SU-DHL-6 (cell line): ENCODE data around the gene FUT6.

Source experiments
- H2AFZ ChIP-seq: fragments of 200-600 bp; sonication (generic); 2 replicates; pipeline ENCODE4 v1.6.1; 2014; ENCODE audit warnings: low read depth, mild to moderate bottlenecking, moderate library complexity, mixed read lengths, antibody characterized with exemption, low read length; ENCODE audit not compliant: severe bottlenecking
- H3F3A ChIP-seq: fragments of 200-600 bp; shearing (Covaris generic); 2 replicates; pipeline ENCODE4 v1.6.0; 2016; ENCODE audit warnings: antibody characterized with exemption, mild to moderate bottlenecking; ENCODE audit not compliant: insufficient read depth
- H3K27ac ChIP-seq: fragments of 200-600 bp; sonication (generic); 2 replicates; pipeline ENCODE4 v1.5.1; 2016; ENCODE audit warnings: low read depth, mild to moderate bottlenecking, low read length, moderate library complexity, mixed read lengths
- H3K27me3 ChIP-seq: fragments of 200-600 bp; sonication (generic), shearing (Covaris generic); 2 replicates; pipeline ENCODE4 v1.6.0; 2014; ENCODE audit warnings: mild to moderate bottlenecking, low read length
- H3K36me3 ChIP-seq: fragments of 200-600 bp; sonication (generic); 2 replicates; pipeline ENCODE4 v1.6.1; 2014; ENCODE audit warnings: mild to moderate bottlenecking, low read length, mixed read lengths
- H3K4me2 ChIP-seq: fragments of 300-600, 200-600 bp; shearing (Covaris generic), sonication (generic); 2 replicates; pipeline ENCODE4 v1.6.0; 2014; ENCODE audit warnings: low read length, low read depth, mild to moderate bottlenecking; ENCODE audit not compliant: poor library complexity, severe bottlenecking
- H3K4me3 ChIP-seq: fragments of 200-600 bp; sonication (generic); 2 replicates; pipeline ENCODE4 v1.5.1; 2014; ENCODE audit warnings: antibody characterized with exemption, low read length, mild to moderate bottlenecking, mixed read lengths; ENCODE audit not compliant: insufficient read depth, poor library complexity, severe bottlenecking
- H3K79me2 ChIP-seq: fragments of 200-600 bp; sonication (generic); 2 replicates; pipeline ENCODE4 v1.6.1; 2014; ENCODE audit warnings: mild to moderate bottlenecking, low read length, moderate library complexity; ENCODE audit not compliant: insufficient read depth
- H3K9ac ChIP-seq: fragments of 200-600 bp; sonication (generic); 2 replicates; pipeline ENCODE4 v1.7.0; 2014; ENCODE audit warnings: mild to moderate bottlenecking, low read length
- H3K9me2 ChIP-seq: fragments of 200-600 bp; sonication (generic); replicated peaks from 2 replicates; pipeline ENCODE4 v1.6.1; 2014; ENCODE audit warnings: low read length; ENCODE audit not compliant: insufficient read depth
- H3K9me3 ChIP-seq: fragments of 200-600 bp; sonication (generic); 2 replicates; pipeline ENCODE4 v1.6.1; 2014; ENCODE audit warnings: low read length, mixed read lengths; ENCODE audit not compliant: insufficient read depth
- H4K20me1 ChIP-seq: fragments of 200-600 bp; sonication (generic); 2 replicates; pipeline ENCODE4 v1.6.1; 2014; ENCODE audit warnings: low read depth, mild to moderate bottlenecking, antibody characterized with exemption, low read length, moderate library complexity, mixed read lengths
- CTCF ChIP-seq: fragments of 200-600 bp; sonication (generic); IDR thresholded peaks from one replicate; pipeline ENCODE4 v1.5.1; 2017; ENCODE audit warnings: antibody characterized with exemption, mild to moderate bottlenecking, low read length, moderate library complexity; ENCODE audit not compliant: insufficient read depth, poor library complexity, severe bottlenecking
- EZH2phosphoT487 ChIP-seq: fragments of 200-600 bp; sonication (generic), shearing (Covaris generic); conservative IDR thresholded peaks from 2 replicates; pipeline ENCODE4 v1.6.1; 2018; ENCODE audit warnings: mild to moderate bottlenecking, antibody characterized with exemption, low read length, moderate library complexity, mixed read lengths

Gene FUT6

GRCh38 chr19:5832061-5832460 is 7.4 kb downstream of the FUT6 start:
- Histone ChIP-seq H3K9ac (no peak overlapping the region), H3K79me2 (no peaks in the 10 kb centered on the region), H3K36me3 (no peaks in the 10 kb centered on the region), H3K9me3 (no peaks in the 10 kb centered on the region), H3K27ac (no peak overlapping the region), H4K20me1 (no peaks in the 10 kb centered on the region), H3K4me2 (no peak overlapping the region), H3K4me3 (no peak overlapping the region), H3K27me3 (no peaks in the 10 kb centered on the region), H2AFZ (no peak overlapping the region), H3F3A (no peaks in the 10 kb centered on the region), H3K9me2 (no peaks in the 10 kb centered on the region)
- TF ChIP-seq CTCF, result no peak
- no peak for TF ChIP-seq EZH2phosphoT487

- no peaks in the 10 kb centered on the region for H3F3A ChIP-seq
- TF ChIP-seq EZH2phosphoT487, result no peak
- no peak for TF ChIP-seq CTCF
- H3K36me3 ChIP-seq, result no peaks in the 10 kb centered on the region
- H4K20me1 ChIP-seq, result no peaks in the 10 kb centered on the region
- H2AFZ ChIP-seq, result no peak overlapping the region
- H3K27me3 ChIP-seq, result no peaks in the 10 kb centered on the region
- no peaks in the 10 kb centered on the region for H3K9me3 ChIP-seq
- no peak overlapping the region for H3K4me3 ChIP-seq
- no peak overlapping the region for H3K27ac ChIP-seq
- no peak overlapping the region for H3K4me2 ChIP-seq
- no peaks in the 10 kb centered on the region for H3K9me2 ChIP-seq
- no peaks in the 10 kb centered on the region for H3K79me2 ChIP-seq
- no peak overlapping the region for H3K9ac ChIP-seq
Observed at GRCh38 chr19:5831159-5831558, 8.3 kb downstream of the FUT6 start.

GRCh38 chr19:5829567-5830310 is 9.8 kb downstream of the FUT6 start:
- Histone ChIP-seq H3K9me2 (no peaks in the 10 kb centered on the region), H3K4me3 (no peak overlapping the region), H3K36me3 (no peaks in the 10 kb centered on the region), H3F3A (no peaks in the 10 kb centered on the region), H3K9ac (no peak overlapping the region), H3K9me3 (no peaks in the 10 kb centered on the region), H3K27me3 (no peaks in the 10 kb centered on the region), H3K27ac (no peak overlapping the region), H3K4me2 (no peak overlapping the region), H3K79me2 (no peaks in the 10 kb centered on the region), H2AFZ (no peak overlapping the region), H4K20me1 (no peaks in the 10 kb centered on the region)
- no peak for TF ChIP-seq EZH2phosphoT487
- TF ChIP-seq CTCF, result no peak
